ENCODE data around the gene AGBL1. TPM values are rescaled to one million over a fixed set of nuclear protein-coding genes. Genes with fewer than 3 reads are reported as not detected.

Gene AGBL1
- total and polyA plus RNA-seq, 3 experiments from 2014 or later = not detected

- DNase-seq = no peak
- Histone ChIP-seq H3K4me3 (ENCODE audit: low read length) (no peak overlapping the region), H3K4me1 (ENCODE audit: insufficient read depth, low read length) (no peaks in the 10 kb centered on the region), H3K27ac (ENCODE audit: low read depth, low read length) (no peak overlapping the region), H3K9me3 (ENCODE audit: low read length) (no peaks in the 10 kb centered on the region), H3K36me3 (ENCODE audit: insufficient read depth, low read length) (no peaks in the 10 kb centered on the region), H3K27me3 (ENCODE audit: insufficient read depth, low read length, poor library complexity, severe bottlenecking) (no peaks in the 10 kb centered on the region)
- H3K27ac Mint-ChIP-seq = no peak overlapping the region
- ChIA-PET CTCF (no interaction called here), POLR2A (no interaction called here)
- peaks cover 0 to 6% (median 0%) of the 10 kb centered on the region in 3 donors for H3K4me1 Mint-ChIP-seq
- no peak overlapping the region for H3K4me3 Mint-ChIP-seq
- H3K27me3 Mint-ChIP-seq = no peaks in the 10 kb centered on the region
- H3K36me3 Mint-ChIP-seq = no peaks in the 10 kb centered on the region
- H3K9me3 Mint-ChIP-seq = peaks cover 0 to 6% (median 3%) of the 10 kb centered on the region in 5 donors
These were observed 511.5 kb downstream of the AGBL1 start for GRCh38 chr15:86591158-86591557.

DNA sequence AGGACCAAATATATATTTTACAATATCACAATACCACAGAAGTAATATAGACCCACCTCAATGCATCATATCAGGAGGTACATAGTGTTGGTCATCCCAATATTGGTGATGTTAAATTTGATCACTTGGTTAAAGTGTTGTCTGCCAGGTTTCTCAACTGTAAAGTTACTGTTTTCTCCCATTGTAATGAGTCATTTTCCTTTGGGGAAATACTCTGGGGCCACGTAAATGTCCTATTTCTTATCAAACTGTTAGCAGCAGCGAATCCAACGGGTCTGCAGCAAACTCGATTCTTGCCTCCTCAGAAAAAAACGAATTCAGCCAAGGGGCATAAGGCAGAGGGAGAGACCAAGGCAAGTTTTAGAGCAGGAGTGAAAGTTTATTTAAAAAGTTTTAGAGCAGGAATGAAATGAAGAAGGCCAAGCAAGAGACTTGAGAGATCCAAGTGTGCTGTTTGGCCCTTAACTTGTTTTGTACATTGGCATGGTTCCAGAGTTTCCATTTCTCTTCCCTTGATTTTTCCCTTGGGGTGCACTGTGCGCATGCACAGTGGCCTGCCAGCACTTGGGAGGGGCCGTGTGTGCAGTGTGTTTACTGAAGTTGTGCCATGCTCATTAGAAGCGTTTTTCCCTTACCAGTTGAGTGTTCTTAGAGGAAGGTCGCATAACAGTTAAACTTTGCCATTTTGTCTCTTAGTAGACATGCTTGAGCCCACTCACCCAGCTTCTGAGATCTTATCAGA lies 512.5 kb downstream of the AGBL1 start:
- Histone ChIP-seq H3K36me3 (ENCODE audit: insufficient read depth, low read length) (no peaks in the 10 kb centered on the region), H3K4me3 (ENCODE audit: low read length) (no peak overlapping the region), H3K27me3 (ENCODE audit: insufficient read depth, low read length, poor library complexity, severe bottlenecking) (no peaks in the 10 kb centered on the region), H3K9me3 (ENCODE audit: low read length) (no peaks in the 10 kb centered on the region), H3K4me1 (ENCODE audit: insufficient read depth, low read length) (no peaks in the 10 kb centered on the region), H3K27ac (ENCODE audit: low read depth, low read length) (no peak overlapping the region)
- Mint-ChIP-seq H3K4me1 (peaks cover 0 to 6% (median 0%) of the 10 kb centered on the region in 3 donors), H3K27ac (peak overlapping the region in 2 of 8 donors; percentile 12 to 84), H3K4me3 (no peak overlapping the region), H3K27me3 (no peaks in the 10 kb centered on the region), H3K9me3 (peaks cover 0 to 6% (median 3%) of the 10 kb centered on the region in 5 donors), H3K36me3 (no peaks in the 10 kb centered on the region)
- POLR2A ChIA-PET = no interaction called here
- CTCF ChIA-PET = no interaction called here
- no peak for DNase-seq

DNA sequence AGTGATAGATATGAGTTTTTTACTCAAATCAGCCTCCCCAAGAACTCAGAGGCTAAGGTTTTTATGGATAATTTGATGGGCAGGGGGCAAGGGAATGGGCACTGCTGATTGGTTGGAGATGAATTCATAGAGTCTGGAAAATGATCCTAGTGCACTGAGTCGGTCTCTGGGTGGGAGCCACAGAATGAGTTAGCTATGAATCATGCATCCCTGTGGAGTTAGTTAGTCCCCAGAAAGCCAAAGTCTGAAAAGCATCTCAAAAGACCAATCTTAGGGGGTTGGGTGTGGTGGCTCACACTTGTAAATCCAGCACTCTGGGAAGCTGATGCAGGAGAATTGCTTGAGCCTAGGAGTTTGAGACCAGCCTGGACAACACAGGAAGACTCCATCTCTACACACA lies 516.1 kb downstream of the AGBL1 start:
- Mint-ChIP-seq H3K36me3 (no peaks in the 10 kb centered on the region), H3K27ac (no peak overlapping the region), H3K4me3 (no peak overlapping the region), H3K4me1 (peaks cover 2 to 6% (median 3%) of the 10 kb centered on the region in 3 donors), H3K9me3 (peaks cover 0 to 6% (median 0%) of the 10 kb centered on the region in 5 donors), H3K27me3 (no peaks in the 10 kb centered on the region)
- Histone ChIP-seq H3K27ac (ENCODE audit: low read depth, low read length) (no peak overlapping the region), H3K36me3 (ENCODE audit: insufficient read depth, low read length) (no peaks in the 10 kb centered on the region), H3K4me3 (ENCODE audit: low read length) (no peak overlapping the region), H3K4me1 (ENCODE audit: insufficient read depth, low read length) (no peaks in the 10 kb centered on the region), H3K27me3 (ENCODE audit: insufficient read depth, low read length, poor library complexity, severe bottlenecking) (no peaks in the 10 kb centered on the region), H3K9me3 (ENCODE audit: low read length) (no peaks in the 10 kb centered on the region)
- POLR2A ChIA-PET = no interaction called here
- CTCF ChIA-PET = interaction anchor here (0.8 kb wide), 1 partner anchor 29 kb away, joined by 3 read pairs; no protein-coding TSS in a partner anchor
- no peak for DNase-seq

- Mint-ChIP-seq H3K4me1 (peaks cover 2 to 6% (median 5%) of the 10 kb centered on the region in 3 donors), H3K36me3 (no peaks in the 10 kb centered on the region), H3K27me3 (peaks cover 3 to 5% of the 10 kb centered on the region in 2 donors), H3K27ac (no peak overlapping the region), H3K9me3 (no peaks in the 10 kb centered on the region), H3K4me3 (no peak overlapping the region)
- ChIA-PET POLR2A (no interaction called here), CTCF (interaction anchor here (1.4 kb wide), 1 partner anchor 9 kb away, joined by 3 read pairs; no protein-coding TSS in a partner anchor)
- Histone ChIP-seq H3K4me3 (ENCODE audit: low read length) (no peak overlapping the region), H3K27me3 (ENCODE audit: insufficient read depth, low read length, poor library complexity, severe bottlenecking) (no peaks in the 10 kb centered on the region), H3K36me3 (ENCODE audit: insufficient read depth, low read length) (no peaks in the 10 kb centered on the region), H3K9me3 (ENCODE audit: low read length) (no peaks in the 10 kb centered on the region), H3K4me1 (ENCODE audit: insufficient read depth, low read length) (no peaks in the 10 kb centered on the region), H3K27ac (ENCODE audit: low read depth, low read length) (no peak overlapping the region)
- no peak for DNase-seq
These were observed 523.8 kb downstream of the AGBL1 start for GRCh38 chr15:86603466-86603865.

DNA sequence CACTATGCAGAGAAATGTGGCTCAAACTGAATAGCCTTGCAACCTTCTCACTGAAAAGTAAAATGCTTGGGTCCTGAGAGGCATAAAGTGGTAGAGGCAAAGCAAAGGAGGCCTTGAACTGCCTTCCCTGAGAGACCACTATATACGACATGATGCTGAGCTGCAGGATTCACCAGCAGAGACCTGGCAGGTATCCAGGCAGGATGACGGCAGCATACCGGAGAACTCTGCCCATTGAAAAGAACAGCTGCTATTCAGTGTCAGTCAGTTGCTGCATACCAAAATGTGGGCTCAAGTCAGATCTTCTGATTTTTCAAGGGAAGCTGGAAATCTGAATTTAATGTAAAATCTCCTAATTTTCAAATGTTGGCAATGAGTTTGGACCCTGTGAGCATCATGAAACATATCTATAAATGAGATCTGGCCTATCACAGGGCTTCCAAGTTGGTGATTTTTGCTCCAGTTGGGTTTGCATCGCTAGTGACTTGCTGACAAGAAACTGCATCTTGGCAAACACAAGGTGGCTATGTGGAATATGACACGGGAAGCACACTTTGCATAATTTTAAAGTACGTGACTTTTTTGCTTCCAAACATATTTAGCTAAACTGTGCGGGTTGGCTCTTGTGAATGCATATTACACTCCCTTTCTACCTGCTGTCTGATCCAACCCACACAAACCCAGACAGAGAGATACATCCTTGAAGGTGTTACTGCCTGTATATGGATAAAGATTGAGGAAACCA lies 529.0 kb downstream of the AGBL1 start:
- Histone ChIP-seq H3K4me1 (ENCODE audit: insufficient read depth, low read length) (peaks cover 27% of the 10 kb centered on the region), H3K9me3 (ENCODE audit: low read length) (no peaks in the 10 kb centered on the region), H3K36me3 (ENCODE audit: insufficient read depth, low read length) (no peaks in the 10 kb centered on the region), H3K4me3 (ENCODE audit: low read length) (no peak overlapping the region), H3K27ac (ENCODE audit: low read depth, low read length) (no peak overlapping the region), H3K27me3 (ENCODE audit: insufficient read depth, low read length, poor library complexity, severe bottlenecking) (no peaks in the 10 kb centered on the region)
- Mint-ChIP-seq H3K9me3 (no peaks in the 10 kb centered on the region), H3K4me1 (peaks cover 28 to 44% (median 43%) of the 10 kb centered on the region in 3 donors), H3K36me3 (no peaks in the 10 kb centered on the region), H3K27me3 (peaks cover 3 to 5% of the 10 kb centered on the region in 2 donors), H3K4me3 (no peak overlapping the region), H3K27ac (no peak overlapping the region)
- ChIA-PET POLR2A (no interaction called here), CTCF (no interaction called here)
- DNase-seq = no peak

- H3K4me3 Mint-ChIP-seq = no peak overlapping the region
- H3K27me3 Mint-ChIP-seq = peaks cover 3 to 5% of the 10 kb centered on the region in 2 donors
- no peak for DNase-seq
- Histone ChIP-seq H3K4me1 (ENCODE audit: insufficient read depth, low read length) (peaks cover 28% of the 10 kb centered on the region), H3K4me3 (ENCODE audit: low read length) (no peak overlapping the region), H3K27me3 (ENCODE audit: insufficient read depth, low read length, poor library complexity, severe bottlenecking) (no peaks in the 10 kb centered on the region), H3K9me3 (ENCODE audit: low read length) (no peaks in the 10 kb centered on the region), H3K36me3 (ENCODE audit: insufficient read depth, low read length) (no peaks in the 10 kb centered on the region), H3K27ac (ENCODE audit: low read depth, low read length) (no peak overlapping the region)
- peaks cover 32 to 51% (median 49%) of the 10 kb centered on the region in 3 donors for H3K4me1 Mint-ChIP-seq
- no peaks in the 10 kb centered on the region for H3K36me3 Mint-ChIP-seq
- ChIA-PET POLR2A (no interaction called here), CTCF (no interaction called here)
- no peaks in the 10 kb centered on the region for H3K9me3 Mint-ChIP-seq
- no peak overlapping the region for H3K27ac Mint-ChIP-seq
These were observed 529.6 kb downstream of the AGBL1 start for GRCh38 chr15:86609275-86609674.

DNA sequence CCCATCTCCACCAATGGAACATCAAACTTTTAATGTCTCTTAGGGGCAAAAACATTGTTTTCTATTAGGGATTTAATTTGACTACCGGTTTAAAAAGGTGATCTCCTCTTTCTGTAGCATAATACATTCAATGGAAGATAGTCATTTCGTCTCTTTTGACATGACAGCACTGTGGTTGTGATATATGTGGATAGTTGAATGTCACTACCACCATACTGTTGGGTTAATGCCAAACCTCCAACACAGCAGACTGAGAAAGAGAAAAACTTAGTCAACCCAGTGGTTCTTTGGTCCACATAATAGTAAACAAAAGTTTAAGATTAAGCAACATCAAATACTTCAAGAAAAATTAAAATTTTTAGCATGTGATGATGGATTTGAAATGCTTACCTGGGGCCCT lies 530.4 kb downstream of the AGBL1 start:
- Mint-ChIP-seq H3K36me3 (peaks cover 0 to 3% (median 0%) of the 10 kb centered on the region in 3 donors), H3K9me3 (no peaks in the 10 kb centered on the region), H3K27me3 (peaks cover 3 to 5% of the 10 kb centered on the region in 2 donors), H3K4me3 (no peak overlapping the region), H3K4me1 (peaks cover 39 to 58% (median 57%) of the 10 kb centered on the region in 3 donors), H3K27ac (peak overlapping the region in 1 of 8 donors; percentile 46)
- Histone ChIP-seq H3K36me3 (ENCODE audit: insufficient read depth, low read length) (no peaks in the 10 kb centered on the region), H3K27ac (ENCODE audit: low read depth, low read length) (no peak overlapping the region), H3K4me1 (ENCODE audit: insufficient read depth, low read length) (peaks cover 35% of the 10 kb centered on the region), H3K4me3 (ENCODE audit: low read length) (no peak overlapping the region), H3K27me3 (ENCODE audit: insufficient read depth, low read length, poor library complexity, severe bottlenecking) (no peaks in the 10 kb centered on the region), H3K9me3 (ENCODE audit: low read length) (no peaks in the 10 kb centered on the region)
- DNase-seq = no peak
- POLR2A ChIA-PET = no interaction called here
- CTCF ChIA-PET = interaction anchor here (0.7 kb wide), 1 partner anchor 378 kb away, joined by 3 read pairs; no protein-coding TSS in a partner anchor

All from CD8-positive, alpha-beta memory T cell (primary cell).